Ishikawa (cell line): ENCODE measurements around the gene GALNT9.

ENCODE experiments used
- CEBPB ChIP-seq: IDR thresholded peaks from 2 replicates; pipeline ENCODE4 v1.6.1; 2012
- CREB1 ChIP-seq: IDR thresholded peaks from 2 replicates; pipeline ENCODE4 v1.6.1; 2012; ENCODE audit warnings: low read depth
- EGR1 ChIP-seq: IDR thresholded peaks from 2 replicates; pipeline ENCODE4 v1.6.1; 2012
- EP300 ChIP-seq: IDR thresholded peaks from 2 replicates; pipeline ENCODE4 v1.6.1; 2012; ENCODE audit warnings: borderline replicate concordance
- FOXM1 ChIP-seq: IDR thresholded peaks from 2 replicates; pipeline ENCODE4 v1.6.1; 2012; ENCODE audit warnings: low read depth, borderline replicate concordance
- MAX ChIP-seq: IDR thresholded peaks from 2 replicates; pipeline ENCODE4 v1.6.1; 2012
- NFIC ChIP-seq: IDR thresholded peaks from 2 replicates; pipeline ENCODE4 v1.6.1; 2012
- RAD21 ChIP-seq: IDR thresholded peaks from 2 replicates; pipeline ENCODE4 v1.6.1; 2012; ENCODE audit warnings: low read depth
- REST ChIP-seq: IDR thresholded peaks from 2 replicates; pipeline ENCODE4 v1.6.1; 2012; ENCODE audit warnings: low read depth, mild to moderate bottlenecking
- TAF1 ChIP-seq: IDR thresholded peaks from 2 replicates; pipeline ENCODE4 v1.6.1; 2012; ENCODE audit warnings: low read depth, mild to moderate bottlenecking
- TCF12 ChIP-seq: IDR thresholded peaks from 2 replicates; pipeline ENCODE4 v1.6.1; 2012; ENCODE audit warnings: low read depth
- TEAD4 ChIP-seq: IDR thresholded peaks from 2 replicates; pipeline ENCODE4 v1.6.1; 2012
- USF1 ChIP-seq: IDR thresholded peaks from 2 replicates; pipeline ENCODE4 v1.6.1; 2012
- YY1 ChIP-seq: IDR thresholded peaks from 2 replicates; pipeline ENCODE4 v1.6.1; 2012; ENCODE audit warnings: low read depth
- ZBTB7A ChIP-seq: IDR thresholded peaks from 2 replicates; pipeline ENCODE4 v1.6.1; 2012; ENCODE audit warnings: low read depth

The GALNT9 gene

GRCh38 chr12:132152411-132152821 is 177.0 kb downstream of the GALNT9 start:
- TF ChIP-seq ZBTB7A = no peak
- TF ChIP-seq REST = no peak
- TF ChIP-seq USF1 = no peak
- no peak for TF ChIP-seq CREB1

GRCh38 chr12:132151766-132152410 is 177.5 kb downstream of the GALNT9 start:
- no peak for TF ChIP-seq FOXM1
- no peak for TF ChIP-seq EP300
- TF ChIP-seq TAF1 = no peak
- TF ChIP-seq CREB1 = no peak
- no peak for TF ChIP-seq YY1
- no peak for TF ChIP-seq EGR1
- TF ChIP-seq ZBTB7A = no peak
- no peak for TF ChIP-seq USF1
- no peak for TF ChIP-seq TEAD4
- TF ChIP-seq NFIC = no peak
- no peak for TF ChIP-seq MAX

- TF ChIP-seq TAF1 = no peak
- no peak for TF ChIP-seq CEBPB
- no peak for TF ChIP-seq RAD21
Observed at GRCh38 chr12:132151145-132151765, 178.1 kb downstream of the GALNT9 start.

- TF ChIP-seq EGR1 (no peak), TEAD4 (no peak), CREB1 (no peak)
Observed at GRCh38 chr12:132150780-132151144, 178.6 kb downstream of the GALNT9 start.

- TF ChIP-seq CEBPB (no peak), ZBTB7A (no peak), EGR1 (no peak)
Observed at GRCh38 chr12:132148368-132149045, 180.9 kb downstream of the GALNT9 start.

GRCh38 chr12:132147423-132148367 is 181.7 kb downstream of the GALNT9 start:
- TF ChIP-seq EP300 (no peak), TEAD4 (no peak), TAF1 (no peak), REST (no peak), MAX (no peak), TCF12 (no peak), FOXM1 (no peak), EGR1 (no peak), CEBPB (no peak), NFIC (no peak), ZBTB7A (no peak), YY1 (no peak), RAD21 (no peak), CREB1 (no peak), USF1 (no peak)
